SK-N-SH (cell line): ENCODE measurements around the gene EZH1. TPM values are rescaled to one million over a fixed set of nuclear protein-coding genes. Genes with fewer than 3 reads are reported as not detected.

Source experiments
- CTCF ChIA-PET: fragments of 300-600, 350-600 bp; formaldehyde crosslinking; extraction: SDS; loops from one replicate; lab custom pipeline; 2021; lab: Yijun Ruan, JAX
- POLR2A ChIA-PET: fragments of 350-600 bp; sonication (Branson Sonifier 250); formaldehyde crosslinking; extraction: SDS; loops from one replicate; lab custom pipeline; 2020; ENCODE audit warnings: antibody characterized with exemption, inconsistent platforms; lab: Yijun Ruan, JAX
- DNase-seq: peaks from one replicate; pipeline ENCODE4 v3.0.0; 2012
- H2AFZ ChIP-seq: fragments of 200-600 bp; sonication (generic); 2 replicates; pipeline ENCODE4 v1.8.1; 2016; ENCODE audit warnings: antibody characterized with exemption, mild to moderate bottlenecking, low read depth
- H3F3A ChIP-seq: fragments of 200-600 bp; sonication (generic); replicated peaks from 2 replicates; pipeline ENCODE3; 2016; ENCODE audit warnings: antibody characterized with exemption, mild to moderate bottlenecking; ENCODE audit not compliant: insufficient read depth
- H3K27ac ChIP-seq, 2 experiments: fragments of 200-500 bp in 1 of 2; fragments of 200-600 bp in 1 of 2; sonication (Bioruptor generic) in 1 of 2; sonication (generic), shearing (Covaris generic) in 1 of 2; 2 replicates each; pipeline versions ENCODE4 v1.5.1 to v1.6.1; 2014 to 2016; ENCODE audit warnings: low read depth in 2 of 2, inconsistent platforms in 1 of 2, low read length in 1 of 2, mild to moderate bottlenecking in 1 of 2, mixed read lengths in 1 of 2
- H3K27me3 ChIP-seq: fragments of 200-600 bp; sonication (generic), shearing (Covaris generic); 2 replicates; pipeline ENCODE4 v1.6.1; 2016; ENCODE audit warnings: mixed run types; ENCODE audit not compliant: insufficient read depth
- H3K36me3 ChIP-seq, 2 experiments: fragments of 200-500 bp in 1 of 2; fragments of 200-600 bp in 1 of 2; sonication (Bioruptor generic) in 1 of 2; sonication (generic) in 1 of 2; replicated peaks in 1 of 2; 2 replicates each; pipeline versions ENCODE3 to v1.5.1; 2014 to 2016; ENCODE audit warnings: low read length in 1 of 2, mild to moderate bottlenecking in 1 of 2; ENCODE audit not compliant: insufficient read depth in 2 of 2, control insufficient read depth in 1 of 2
- H3K4me1 ChIP-seq, 2 experiments: fragments of 200-500 bp in 1 of 2; fragments of 200-600 bp in 1 of 2; sonication (Bioruptor generic) in 1 of 2; sonication (generic), shearing (Covaris generic) in 1 of 2; 2 replicates each; pipeline versions ENCODE4 v1.5.1 to v1.6.1; 2014 to 2016; ENCODE audit warnings: low read depth in 1 of 2, low read length in 1 of 2, mixed run types in 1 of 2; ENCODE audit not compliant: insufficient read depth in 2 of 2, control insufficient read depth in 1 of 2
- H3K4me2 ChIP-seq: fragments of 200-600 bp; sonication (generic), shearing (Covaris generic); 2 replicates; pipeline ENCODE4 v1.6.1; 2017; ENCODE audit warnings: mixed run types
- H3K4me3 ChIP-seq, 2 experiments: fragments of 200-500 bp in 1 of 2; fragments of 200-600 bp in 1 of 2; sonication (Bioruptor generic) in 1 of 2; sonication (generic), shearing (Covaris generic) in 1 of 2; 2 replicates each; pipeline versions ENCODE4 v1.5.1 to v1.8.1; 2014 to 2016; ENCODE audit warnings: low read depth in 2 of 2, inconsistent platforms in 1 of 2, low read length in 1 of 2, mild to moderate bottlenecking in 1 of 2, mixed read lengths in 1 of 2, moderate library complexity in 1 of 2
- H3K79me2 ChIP-seq: fragments of 200-600 bp; sonication (generic); 2 replicates; pipeline ENCODE4 v1.8.1; 2017; ENCODE audit warnings: mild to moderate bottlenecking; ENCODE audit not compliant: insufficient read depth
- H3K9ac ChIP-seq: fragments of 200-600 bp; sonication (generic); 2 replicates; pipeline ENCODE4 v1.6.1; 2017; ENCODE audit warnings: mixed run types
- H3K9me2 ChIP-seq: fragments of 200-600 bp; sonication (generic); 2 replicates; pipeline ENCODE4 v1.6.1; 2017; ENCODE audit warnings: mixed run types
- H3K9me3 ChIP-seq: fragments of 200-600 bp; sonication (generic); 2 replicates; pipeline ENCODE4 v1.6.1; 2017; ENCODE audit warnings: mixed run types, mild to moderate bottlenecking, moderate library complexity
- H4K20me1 ChIP-seq: fragments of 200-600 bp; sonication (generic); 2 replicates; pipeline ENCODE4 v1.6.1; 2017; ENCODE audit warnings: mild to moderate bottlenecking, mixed run types; ENCODE audit not compliant: insufficient read depth
- CHD2 ChIP-seq: fragments of 150-350 bp; IDR thresholded peaks from 2 replicates; pipeline ENCODE4 v1.6.1; 2018; ENCODE audit warnings: low read length; ENCODE audit not compliant: partially characterized antibody
- EZH2phosphoT487 ChIP-seq: fragments of 200-600 bp; sonication (generic); IDR thresholded peaks from 2 replicates; pipeline ENCODE4 v1.6.1; 2017; ENCODE audit warnings: low read depth, mixed run types, mild to moderate bottlenecking, antibody characterized with exemption, moderate library complexity, borderline replicate concordance
- GABPA ChIP-seq: IDR thresholded peaks from 2 replicates; pipeline ENCODE4 v1.4.0; 2012; ENCODE audit warnings: low read depth, mild to moderate bottlenecking
- JUND ChIP-seq: IDR thresholded peaks from 2 replicates; pipeline ENCODE4 v1.4.0; 2012
- MEF2A ChIP-seq: IDR thresholded peaks from 2 replicates; pipeline ENCODE4 v1.4.0; 2012; ENCODE audit warnings: low read depth, borderline replicate concordance
- NRF1 ChIP-seq: IDR thresholded peaks from 2 replicates; pipeline ENCODE4 v1.6.1; 2012; ENCODE audit warnings: low read depth, mild to moderate bottlenecking, low read length
- POLR2AphosphoS5 ChIP-seq: IDR thresholded peaks from 2 replicates; pipeline ENCODE4 v1.6.1; 2012; ENCODE audit warnings: low read depth, low read length
- RAD21 ChIP-seq: IDR thresholded peaks from 2 replicates; pipeline ENCODE4 v1.6.1; 2012; ENCODE audit warnings: mild to moderate bottlenecking, low read length
- RCOR1 ChIP-seq: fragments of 150-350 bp; IDR thresholded peaks from 2 replicates; pipeline ENCODE4 v1.6.1; 2017; ENCODE audit warnings: antibody characterized with exemption, low read length
- SIN3A ChIP-seq: IDR thresholded peaks from 2 replicates; pipeline ENCODE4 v1.6.1; 2012; ENCODE audit warnings: low read depth, mild to moderate bottlenecking, low read length, moderate library complexity, borderline replicate concordance
- TAF1 ChIP-seq: IDR thresholded peaks from 2 replicates; pipeline ENCODE4 v1.6.1; 2012; ENCODE audit warnings: low read depth, mild to moderate bottlenecking, low read length, moderate library complexity, borderline replicate concordance
- TEAD4 ChIP-seq: IDR thresholded peaks from 2 replicates; pipeline ENCODE4 v1.4.0; 2012; ENCODE audit warnings: mild to moderate bottlenecking, borderline replicate concordance; ENCODE audit not compliant: insufficient read depth
- YY1 ChIP-seq: IDR thresholded peaks from 2 replicates; pipeline ENCODE4 v1.4.0; 2012; ENCODE audit warnings: low read depth, mild to moderate bottlenecking
- WGBS: methylation state at CpG from one replicate; pipeline ENCODE4 v1.1.6; 2017; ENCODE audit warnings: low lambda C conversion rate; 5-methylcytosine and 5-hydroxymethylcytosine counted together
- polyA plus RNA-seq, 3 experiments: library from polyadenylated mRNA; depleted of rRNA; stranded (reverse); fragments of >200 nt; gene quantifications; 2 replicates each; pipeline ENCODE4 v1.2.3, GENCODE V29; 2012
- TF ChIP-seq, protein P1 (sequence below): IDR thresholded peaks from 2 replicates; pipeline ENCODE4 v1.4.0; 2012; ENCODE audit warnings: low read depth, borderline replicate concordance
- TF ChIP-seq, protein P2 (sequence below): IDR thresholded peaks from 2 replicates; pipeline ENCODE4 v1.6.1; 2012; ENCODE audit warnings: mild to moderate bottlenecking, low read depth, low read length, moderate library complexity
- TF ChIP-seq, protein P3 (sequence below): fragments of 200-600 bp; sonication (generic); IDR thresholded peaks from 2 replicates; pipeline ENCODE4 v1.6.1; 2017; ENCODE audit warnings: antibody characterized with exemption, mild to moderate bottlenecking, moderate library complexity
- TF ChIP-seq, protein P4 (sequence below): IDR thresholded peaks from 2 replicates; pipeline ENCODE4 v1.4.0; 2012; ENCODE audit warnings: low read depth
- TF ChIP-seq, protein P5 (sequence below): fragments of 150-350 bp; IDR thresholded peaks from 2 replicates; pipeline ENCODE4 v1.6.1; 2017; ENCODE audit warnings: antibody characterized with exemption, low read length, low read depth, borderline replicate concordance
- TF ChIP-seq, protein P6 (sequence below): IDR thresholded peaks from 2 replicates; pipeline ENCODE4 v1.4.0; 2012; ENCODE audit warnings: low read depth, borderline replicate concordance
- TF ChIP-seq, protein P7 (sequence below): fragments of 150-350 bp; IDR thresholded peaks from 2 replicates; pipeline ENCODE4 v1.6.1; 2016; ENCODE audit warnings: mild to moderate bottlenecking, low read depth, low read length

Gene EZH1
- polyA plus RNA-seq (2012; rRNA removed) = 28.6 and 42.9 TPM in 2 replicates
- 13.3 and 14.4 TPM in 2 replicates for polyA plus RNA-seq (2012; cell fraction: cytosol; rRNA removed)
- 129 and 190 TPM in 2 replicates for polyA plus RNA-seq (2012; cell fraction: nucleus; rRNA removed)

DNA sequence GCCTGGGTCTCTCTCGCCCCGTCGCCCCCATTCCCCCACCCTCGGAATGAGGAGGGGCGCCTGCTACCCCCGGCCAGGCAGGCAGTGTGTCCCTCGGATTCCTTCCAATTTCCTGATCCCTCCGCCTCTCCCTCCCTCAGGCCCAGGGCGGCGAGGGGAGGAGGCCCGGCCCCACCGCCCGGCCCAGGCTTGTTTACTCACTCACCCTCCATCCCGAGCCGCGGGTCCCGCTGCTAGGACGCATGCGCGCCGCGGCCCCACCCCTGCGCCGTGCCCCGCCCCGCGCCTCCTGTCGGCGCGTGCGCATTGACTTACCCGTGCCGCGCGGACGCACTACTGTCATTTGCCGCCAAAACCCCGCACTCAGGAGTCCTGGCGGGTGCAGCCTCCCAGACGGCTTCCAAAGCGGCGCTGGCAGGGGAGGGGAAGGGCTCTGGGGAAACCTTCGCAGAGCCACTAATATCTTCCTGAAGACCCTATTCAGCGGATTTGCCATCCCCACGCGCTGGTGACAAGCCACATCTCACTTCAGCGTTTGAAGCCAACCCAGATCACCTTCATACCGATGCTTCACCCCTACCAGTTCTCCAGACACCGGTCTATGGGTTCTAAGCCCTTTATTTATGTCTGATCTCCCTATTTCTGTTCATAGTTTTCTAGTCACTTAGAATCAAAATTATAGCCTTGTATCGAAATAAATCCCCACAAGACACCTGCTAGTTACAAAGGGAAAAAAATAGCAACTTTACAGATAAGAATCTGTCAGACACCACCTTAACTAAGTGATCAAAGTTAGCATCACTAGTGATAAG, at the start of gene EZH1:
EZH1 (minus strand) TSS at position 235 of the 812 bp plus-strand sequence. CDS start 16,099 bp downstream, outside the sequence.
- H3K4me3 ChIP-seq = peak within 1 kb of the TSS; percentile 60 to 70
- H3K27ac ChIP-seq = peak within 1 kb of the TSS; percentile 81 to 88
- no peaks in the 10 kb centered on the region for H3K36me3 ChIP-seq
- H3K4me1 ChIP-seq = peaks cover 0 to 11% of the 10 kb centered on the region in 2 experiments; a peak in 1 of 4 replicates
- H3K79me2 ChIP-seq = peaks cover 45% of the 10 kb centered on the region
- H3K9me2 ChIP-seq = no peaks in the 10 kb centered on the region
- DNase-seq = peak; percentile 100
- no peaks in the 10 kb centered on the region for H4K20me1 ChIP-seq
- H3K9me3 ChIP-seq = no peaks in the 10 kb centered on the region
- no peaks in the 10 kb centered on the region; the same call in 1 of the 2 replicates for H3K27me3 ChIP-seq
- peak within 1 kb of the TSS; percentile 89 for H3K9ac ChIP-seq
- H3K4me2 ChIP-seq = peak within 1 kb of the TSS; percentile 84
- ChIA-PET CTCF (interaction anchor here (1.6 to 2.7 kb wide), 2 partner anchors 18 kb away, joined by 3 to 10 read pairs; no protein-coding TSS in a partner anchor), POLR2A (no interaction called here)
- 11% methylated on average over 26 of the region's 50 CpGs for WGBS
- peak within 1 kb of the TSS; percentile 95 for H2AFZ ChIP-seq
- no peaks in the 10 kb centered on the region for H3F3A ChIP-seq
- no peak for TF ChIP-seq TEAD4
- TF ChIP-seq, protein P1, sequence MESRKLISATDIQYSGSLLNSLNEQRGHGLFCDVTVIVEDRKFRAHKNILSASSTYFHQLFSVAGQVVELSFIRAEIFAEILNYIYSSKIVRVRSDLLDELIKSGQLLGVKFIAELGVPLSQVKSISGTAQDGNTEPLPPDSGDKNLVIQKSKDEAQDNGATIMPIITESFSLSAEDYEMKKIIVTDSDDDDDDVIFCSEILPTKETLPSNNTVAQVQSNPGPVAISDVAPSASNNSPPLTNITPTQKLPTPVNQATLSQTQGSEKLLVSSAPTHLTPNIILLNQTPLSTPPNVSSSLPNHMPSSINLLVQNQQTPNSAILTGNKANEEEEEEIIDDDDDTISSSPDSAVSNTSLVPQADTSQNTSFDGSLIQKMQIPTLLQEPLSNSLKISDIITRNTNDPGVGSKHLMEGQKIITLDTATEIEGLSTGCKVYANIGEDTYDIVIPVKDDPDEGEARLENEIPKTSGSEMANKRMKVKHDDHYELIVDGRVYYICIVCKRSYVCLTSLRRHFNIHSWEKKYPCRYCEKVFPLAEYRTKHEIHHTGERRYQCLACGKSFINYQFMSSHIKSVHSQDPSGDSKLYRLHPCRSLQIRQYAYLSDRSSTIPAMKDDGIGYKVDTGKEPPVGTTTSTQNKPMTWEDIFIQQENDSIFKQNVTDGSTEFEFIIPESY = no peak
- TF ChIP-seq, protein P2, sequence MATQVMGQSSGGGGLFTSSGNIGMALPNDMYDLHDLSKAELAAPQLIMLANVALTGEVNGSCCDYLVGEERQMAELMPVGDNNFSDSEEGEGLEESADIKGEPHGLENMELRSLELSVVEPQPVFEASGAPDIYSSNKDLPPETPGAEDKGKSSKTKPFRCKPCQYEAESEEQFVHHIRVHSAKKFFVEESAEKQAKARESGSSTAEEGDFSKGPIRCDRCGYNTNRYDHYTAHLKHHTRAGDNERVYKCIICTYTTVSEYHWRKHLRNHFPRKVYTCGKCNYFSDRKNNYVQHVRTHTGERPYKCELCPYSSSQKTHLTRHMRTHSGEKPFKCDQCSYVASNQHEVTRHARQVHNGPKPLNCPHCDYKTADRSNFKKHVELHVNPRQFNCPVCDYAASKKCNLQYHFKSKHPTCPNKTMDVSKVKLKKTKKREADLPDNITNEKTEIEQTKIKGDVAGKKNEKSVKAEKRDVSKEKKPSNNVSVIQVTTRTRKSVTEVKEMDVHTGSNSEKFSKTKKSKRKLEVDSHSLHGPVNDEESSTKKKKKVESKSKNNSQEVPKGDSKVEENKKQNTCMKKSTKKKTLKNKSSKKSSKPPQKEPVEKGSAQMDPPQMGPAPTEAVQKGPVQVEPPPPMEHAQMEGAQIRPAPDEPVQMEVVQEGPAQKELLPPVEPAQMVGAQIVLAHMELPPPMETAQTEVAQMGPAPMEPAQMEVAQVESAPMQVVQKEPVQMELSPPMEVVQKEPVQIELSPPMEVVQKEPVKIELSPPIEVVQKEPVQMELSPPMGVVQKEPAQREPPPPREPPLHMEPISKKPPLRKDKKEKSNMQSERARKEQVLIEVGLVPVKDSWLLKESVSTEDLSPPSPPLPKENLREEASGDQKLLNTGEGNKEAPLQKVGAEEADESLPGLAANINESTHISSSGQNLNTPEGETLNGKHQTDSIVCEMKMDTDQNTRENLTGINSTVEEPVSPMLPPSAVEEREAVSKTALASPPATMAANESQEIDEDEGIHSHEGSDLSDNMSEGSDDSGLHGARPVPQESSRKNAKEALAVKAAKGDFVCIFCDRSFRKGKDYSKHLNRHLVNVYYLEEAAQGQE = no peak
- no peak for TF ChIP-seq MEF2A
- TF ChIP-seq CHD2 = no peak
- no peak for TF ChIP-seq YY1
- TF ChIP-seq, protein P3, sequence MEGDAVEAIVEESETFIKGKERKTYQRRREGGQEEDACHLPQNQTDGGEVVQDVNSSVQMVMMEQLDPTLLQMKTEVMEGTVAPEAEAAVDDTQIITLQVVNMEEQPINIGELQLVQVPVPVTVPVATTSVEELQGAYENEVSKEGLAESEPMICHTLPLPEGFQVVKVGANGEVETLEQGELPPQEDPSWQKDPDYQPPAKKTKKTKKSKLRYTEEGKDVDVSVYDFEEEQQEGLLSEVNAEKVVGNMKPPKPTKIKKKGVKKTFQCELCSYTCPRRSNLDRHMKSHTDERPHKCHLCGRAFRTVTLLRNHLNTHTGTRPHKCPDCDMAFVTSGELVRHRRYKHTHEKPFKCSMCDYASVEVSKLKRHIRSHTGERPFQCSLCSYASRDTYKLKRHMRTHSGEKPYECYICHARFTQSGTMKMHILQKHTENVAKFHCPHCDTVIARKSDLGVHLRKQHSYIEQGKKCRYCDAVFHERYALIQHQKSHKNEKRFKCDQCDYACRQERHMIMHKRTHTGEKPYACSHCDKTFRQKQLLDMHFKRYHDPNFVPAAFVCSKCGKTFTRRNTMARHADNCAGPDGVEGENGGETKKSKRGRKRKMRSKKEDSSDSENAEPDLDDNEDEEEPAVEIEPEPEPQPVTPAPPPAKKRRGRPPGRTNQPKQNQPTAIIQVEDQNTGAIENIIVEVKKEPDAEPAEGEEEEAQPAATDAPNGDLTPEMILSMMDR = no peak
- TF ChIP-seq NRF1 = peak; percentile 91
- TF ChIP-seq RAD21 = no peak
- TF ChIP-seq, protein P4, sequence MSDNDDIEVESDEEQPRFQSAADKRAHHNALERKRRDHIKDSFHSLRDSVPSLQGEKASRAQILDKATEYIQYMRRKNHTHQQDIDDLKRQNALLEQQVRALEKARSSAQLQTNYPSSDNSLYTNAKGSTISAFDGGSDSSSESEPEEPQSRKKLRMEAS = peak; percentile 99
- TF ChIP-seq, protein P5, sequence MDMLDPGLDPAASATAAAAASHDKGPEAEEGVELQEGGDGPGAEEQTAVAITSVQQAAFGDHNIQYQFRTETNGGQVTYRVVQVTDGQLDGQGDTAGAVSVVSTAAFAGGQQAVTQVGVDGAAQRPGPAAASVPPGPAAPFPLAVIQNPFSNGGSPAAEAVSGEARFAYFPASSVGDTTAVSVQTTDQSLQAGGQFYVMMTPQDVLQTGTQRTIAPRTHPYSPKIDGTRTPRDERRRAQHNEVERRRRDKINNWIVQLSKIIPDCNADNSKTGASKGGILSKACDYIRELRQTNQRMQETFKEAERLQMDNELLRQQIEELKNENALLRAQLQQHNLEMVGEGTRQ = no peak
- TF ChIP-seq POLR2AphosphoS5 = peak; percentile 85
- TF ChIP-seq SIN3A = no peak
- TF ChIP-seq EZH2phosphoT487 = no peak
- TF ChIP-seq RCOR1 = no peak
- no peak for TF ChIP-seq JUND
- TF ChIP-seq, protein P6, sequence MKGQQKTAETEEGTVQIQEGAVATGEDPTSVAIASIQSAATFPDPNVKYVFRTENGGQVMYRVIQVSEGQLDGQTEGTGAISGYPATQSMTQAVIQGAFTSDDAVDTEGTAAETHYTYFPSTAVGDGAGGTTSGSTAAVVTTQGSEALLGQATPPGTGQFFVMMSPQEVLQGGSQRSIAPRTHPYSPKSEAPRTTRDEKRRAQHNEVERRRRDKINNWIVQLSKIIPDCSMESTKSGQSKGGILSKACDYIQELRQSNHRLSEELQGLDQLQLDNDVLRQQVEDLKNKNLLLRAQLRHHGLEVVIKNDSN = no peak
- TF ChIP-seq, protein P7, sequence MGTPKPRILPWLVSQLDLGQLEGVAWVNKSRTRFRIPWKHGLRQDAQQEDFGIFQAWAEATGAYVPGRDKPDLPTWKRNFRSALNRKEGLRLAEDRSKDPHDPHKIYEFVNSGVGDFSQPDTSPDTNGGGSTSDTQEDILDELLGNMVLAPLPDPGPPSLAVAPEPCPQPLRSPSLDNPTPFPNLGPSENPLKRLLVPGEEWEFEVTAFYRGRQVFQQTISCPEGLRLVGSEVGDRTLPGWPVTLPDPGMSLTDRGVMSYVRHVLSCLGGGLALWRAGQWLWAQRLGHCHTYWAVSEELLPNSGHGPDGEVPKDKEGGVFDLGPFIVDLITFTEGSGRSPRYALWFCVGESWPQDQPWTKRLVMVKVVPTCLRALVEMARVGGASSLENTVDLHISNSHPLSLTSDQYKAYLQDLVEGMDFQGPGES = no peak
- no peak for TF ChIP-seq GABPA
- TF ChIP-seq TAF1 = peak; percentile 50; the same call in 1 of the 2 replicates
